ENCODE results near the gene HOXB8.

Gene HOXB8

DNA sequence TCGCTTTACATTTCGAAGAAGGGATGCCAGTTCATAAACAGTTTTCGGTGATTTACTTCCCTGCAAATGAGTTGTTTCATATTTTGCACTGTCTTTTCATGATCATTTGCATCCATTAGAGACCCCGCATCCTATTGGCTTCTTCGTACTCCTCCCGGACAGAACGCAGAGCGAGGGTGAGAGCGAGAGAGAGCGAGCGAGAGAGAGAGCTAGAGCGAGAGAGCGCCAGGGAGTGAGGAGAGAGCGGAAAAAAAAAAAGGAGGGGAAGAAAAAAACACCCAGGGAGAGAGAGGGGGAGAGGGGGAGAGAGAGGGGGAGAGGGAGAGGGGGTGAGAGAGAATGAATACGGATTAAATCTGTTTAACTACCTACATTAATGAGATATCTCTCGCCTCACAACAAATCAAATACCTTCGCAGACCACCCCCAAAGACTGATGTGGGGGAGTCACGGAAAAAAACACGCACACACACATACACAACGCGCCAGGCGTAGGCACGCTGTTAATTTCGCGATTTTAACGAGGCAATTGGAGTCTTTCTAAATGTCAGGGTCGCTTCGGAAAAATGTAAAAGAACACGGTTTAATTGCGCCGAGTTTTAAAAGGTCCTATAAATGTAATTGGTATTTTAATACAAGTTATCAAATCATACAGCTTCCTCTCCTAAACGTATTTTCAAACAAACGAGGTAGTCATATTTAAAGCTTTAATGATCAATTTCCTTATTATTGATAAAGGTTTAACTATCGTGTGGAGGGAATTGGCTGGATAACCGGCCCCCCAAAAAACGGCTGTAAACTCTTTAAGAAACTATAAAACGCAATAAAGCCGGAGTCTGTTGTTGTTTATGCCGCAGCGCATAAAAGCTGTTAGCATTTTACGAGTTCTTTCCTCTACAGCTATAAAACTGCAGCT is at the start of gene HOXB8:
TSS of gene HOXB8 (minus strand) at position 246 of the 916 bp plus-strand sequence. CDS start 588 bp downstream, outside the sequence.
- no peaks in the 10 kb centered on the region for H3K36me3 ChIP-seq
- no peak within 1 kb of the TSS for H3K27ac ChIP-seq
- H4K20me1 ChIP-seq, result peaks cover 96% of the 10 kb centered on the region
- H3K4me1 ChIP-seq, result no peaks in the 10 kb centered on the region
- H3K4me3 ChIP-seq, result no peak within 1 kb of the TSS
- peaks cover 100% of the 10 kb centered on the region for H3K27me3 ChIP-seq
- H3K9me3 ChIP-seq, result peaks cover 6% of the 10 kb centered on the region; the same call in 1 of the 2 replicates
- no peak within 1 kb of the TSS for H3K4me2 ChIP-seq
- no peak for TF ChIP-seq Cebpa-rat (IDR thresholded peaks at IDR 0.05)
- no peak within 1 kb of the TSS for H3K9ac ChIP-seq

DNA sequence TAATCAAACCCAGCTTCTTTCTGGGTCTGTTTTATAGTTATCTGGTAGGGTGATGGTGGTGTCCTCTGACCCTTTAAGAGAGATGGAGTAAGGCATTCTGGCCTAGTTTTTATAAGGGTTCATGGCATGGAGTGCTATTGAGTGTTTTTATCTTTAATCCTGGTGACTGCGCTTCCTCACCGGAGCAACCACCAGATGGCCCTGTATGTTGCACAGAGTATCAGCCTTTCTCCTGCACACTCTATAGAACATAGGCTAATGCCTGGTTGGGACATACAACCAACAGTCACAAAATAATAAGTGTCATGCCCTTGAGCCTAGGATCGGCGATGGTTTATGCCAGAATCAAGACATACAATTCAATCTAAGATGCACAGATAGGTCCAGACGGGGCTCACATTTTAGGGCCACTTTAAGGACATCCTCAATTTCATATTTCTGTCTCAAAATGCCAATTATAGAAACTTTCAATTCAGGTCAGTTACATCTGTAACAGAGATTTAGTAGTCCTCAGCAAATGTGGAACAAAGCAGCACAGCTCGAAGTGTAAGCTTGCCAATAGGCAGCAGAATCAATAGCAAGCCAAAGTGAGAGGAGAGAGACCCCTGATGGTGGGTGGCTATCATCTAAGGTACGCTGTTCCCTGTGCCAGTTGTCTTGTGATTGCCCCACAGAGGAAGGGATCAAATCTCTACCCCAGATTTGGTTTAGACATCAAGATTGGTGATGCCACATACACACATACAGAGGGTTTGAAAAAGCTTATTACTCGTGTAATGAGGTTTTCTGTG is 48.2 kb upstream of the HOXB8 start:
- TF ChIP-seq Cebpa-rat (IDR thresholded peaks at IDR 0.05), result no peak
- H3K4me2 ChIP-seq, result no peak overlapping the region
- H3K9me3 ChIP-seq, result no peaks in the 10 kb centered on the region
- no peaks in the 10 kb centered on the region for H3K36me3 ChIP-seq
- no peaks in the 10 kb centered on the region for H3K4me1 ChIP-seq
- no peak overlapping the region for H3K4me3 ChIP-seq
- no peak overlapping the region for H3K9ac ChIP-seq
- no peaks in the 10 kb centered on the region for H4K20me1 ChIP-seq
- H3K27me3 ChIP-seq, result no peaks in the 10 kb centered on the region
- no peak overlapping the region for H3K27ac ChIP-seq

DNA sequence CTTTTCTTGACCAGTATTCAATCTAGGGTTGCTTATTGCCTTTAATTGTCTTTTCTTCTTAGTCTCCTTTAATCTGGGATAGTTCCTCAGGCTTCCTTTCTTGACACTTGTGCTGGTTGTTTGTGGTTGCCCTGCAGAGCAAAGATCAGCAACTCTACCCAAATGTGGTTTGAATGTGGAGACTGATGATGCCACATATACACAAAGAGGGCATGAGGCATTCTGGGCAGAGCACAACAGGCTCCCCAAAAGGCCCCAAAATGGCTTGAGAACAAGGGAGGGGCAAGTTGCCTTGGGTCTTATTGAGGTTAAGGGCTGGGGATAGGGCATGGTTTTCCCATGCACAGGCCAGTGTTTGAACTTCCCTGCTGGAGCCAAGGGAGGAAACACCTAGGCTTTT is 40.8 kb upstream of the HOXB8 start:
- no peak for TF ChIP-seq Cebpa-rat (IDR thresholded peaks at IDR 0.05)
- Histone ChIP-seq H3K4me2 (no peak overlapping the region), H3K27me3 (peaks cover 6% of the 10 kb centered on the region; the same call in 1 of the 2 replicates), H3K4me1 (no peaks in the 10 kb centered on the region), H3K9me3 (no peaks in the 10 kb centered on the region), H3K9ac (no peak overlapping the region), H3K36me3 (no peaks in the 10 kb centered on the region), H3K4me3 (no peak overlapping the region), H4K20me1 (no peaks in the 10 kb centered on the region; the same call in 1 of the 2 replicates), H3K27ac (no peak overlapping the region)

DNA sequence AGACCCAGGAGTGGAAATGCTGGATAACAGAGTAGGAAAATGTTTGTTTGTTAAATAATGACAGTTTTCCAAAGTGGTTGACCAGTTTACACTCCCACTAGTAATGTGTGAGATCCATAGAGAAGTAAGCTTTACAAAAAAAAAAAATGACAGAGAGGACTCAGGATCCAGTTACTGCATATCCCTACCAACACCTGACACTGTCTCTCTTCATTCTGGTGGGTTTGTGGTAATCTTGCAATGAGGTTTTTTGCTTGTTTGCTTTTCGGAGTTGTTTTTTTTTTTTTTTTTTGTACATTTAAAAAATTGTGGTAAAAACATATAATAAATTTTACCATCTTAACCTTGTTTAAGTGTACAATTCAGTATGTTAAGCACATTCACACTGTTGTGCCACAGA is 34.6 kb upstream of the HOXB8 start:
- Histone ChIP-seq H3K4me3 (no peak overlapping the region), H3K9me3 (no peaks in the 10 kb centered on the region), H4K20me1 (peaks cover 34% of the 10 kb centered on the region), H3K27me3 (peaks cover 58% of the 10 kb centered on the region), H3K27ac (no peak overlapping the region), H3K4me1 (peaks cover 13% of the 10 kb centered on the region), H3K9ac (no peak overlapping the region), H3K36me3 (no peaks in the 10 kb centered on the region), H3K4me2 (no peak overlapping the region)
- TF ChIP-seq Cebpa-rat (IDR thresholded peaks at IDR 0.05), result no peak

DNA sequence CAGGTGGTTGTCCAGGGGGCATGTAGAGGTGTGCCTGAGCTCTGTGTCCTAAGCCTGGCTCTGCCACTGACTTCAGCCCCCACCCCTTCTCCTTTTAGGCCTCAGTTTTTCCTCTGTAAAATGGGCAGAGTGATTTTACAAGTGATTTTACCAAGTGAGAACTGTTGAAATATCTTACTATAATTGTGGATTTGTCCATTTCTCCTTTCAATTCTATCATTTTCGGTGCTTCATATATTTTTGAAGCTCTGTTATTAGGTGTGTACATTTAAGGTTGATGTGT is 32.8 kb upstream of the HOXB8 start:
- Histone ChIP-seq H3K4me3 (no peak overlapping the region), H4K20me1 (peaks cover 50% of the 10 kb centered on the region), H3K27ac (no peak overlapping the region), H3K27me3 (peaks cover 76% of the 10 kb centered on the region), H3K4me1 (peaks cover 13% of the 10 kb centered on the region), H3K9me3 (no peaks in the 10 kb centered on the region), H3K9ac (no peak overlapping the region), H3K36me3 (no peaks in the 10 kb centered on the region), H3K4me2 (no peak overlapping the region)
- no peak for TF ChIP-seq Cebpa-rat (IDR thresholded peaks at IDR 0.05)

DNA sequence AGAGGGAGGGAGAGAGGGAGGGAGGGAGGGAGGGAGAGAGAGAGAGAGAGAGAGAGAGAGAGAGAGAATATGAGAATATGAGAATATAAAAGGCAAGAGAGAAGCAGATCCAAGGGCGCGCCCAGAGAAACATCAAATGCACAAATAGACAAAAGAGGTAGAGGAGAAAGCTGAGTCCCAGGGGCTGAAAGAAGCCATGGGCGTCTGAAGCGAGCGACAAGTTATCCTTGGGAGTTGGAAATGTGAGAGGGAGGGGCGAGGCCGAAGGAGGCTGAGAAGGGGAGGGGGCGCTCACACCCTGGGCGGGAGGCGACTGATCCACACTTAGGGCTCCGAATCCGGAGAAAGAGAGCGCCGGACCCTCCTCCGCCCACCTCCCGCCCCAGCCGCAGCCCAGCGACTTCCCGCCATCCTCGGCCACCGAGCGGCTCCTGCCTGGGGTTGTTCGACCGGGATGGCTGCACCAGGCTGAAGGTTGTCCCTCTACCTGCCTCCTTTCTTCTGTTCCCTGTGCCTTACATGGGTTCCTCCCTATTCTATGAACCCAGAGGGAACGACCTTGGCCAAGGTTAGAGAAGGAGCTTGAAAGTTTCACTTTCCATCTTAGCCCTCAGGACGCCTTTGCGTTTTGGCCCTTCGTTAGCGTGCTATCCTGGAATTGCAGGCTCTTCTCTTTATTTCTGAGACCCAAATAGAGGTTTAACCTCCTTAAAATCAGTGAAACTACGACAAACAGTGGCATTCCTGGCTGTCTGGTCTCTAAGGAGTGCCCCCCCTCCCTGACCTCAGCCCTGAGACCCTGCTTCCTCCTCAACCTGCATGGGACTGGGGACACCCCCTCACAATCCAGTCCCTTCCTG is 32.2 kb upstream of the HOXB8 start:
- Histone ChIP-seq H3K4me1 (peaks cover 13% of the 10 kb centered on the region), H3K4me3 (peak overlapping the region; percentile 40; the same call in 1 of the 2 replicates), H3K4me2 (peak overlapping the region; percentile 41), H4K20me1 (peaks cover 56% of the 10 kb centered on the region), H3K36me3 (no peaks in the 10 kb centered on the region), H3K27ac (no peak overlapping the region), H3K9ac (no peak overlapping the region), H3K27me3 (peaks cover 82% of the 10 kb centered on the region), H3K9me3 (0 out of 2 replicates have a peak, but pooled peaks cover 3% of the 10 kb centered on the region)
- TF ChIP-seq Cebpa-rat (IDR thresholded peaks at IDR 0.05), result no peak

DNA sequence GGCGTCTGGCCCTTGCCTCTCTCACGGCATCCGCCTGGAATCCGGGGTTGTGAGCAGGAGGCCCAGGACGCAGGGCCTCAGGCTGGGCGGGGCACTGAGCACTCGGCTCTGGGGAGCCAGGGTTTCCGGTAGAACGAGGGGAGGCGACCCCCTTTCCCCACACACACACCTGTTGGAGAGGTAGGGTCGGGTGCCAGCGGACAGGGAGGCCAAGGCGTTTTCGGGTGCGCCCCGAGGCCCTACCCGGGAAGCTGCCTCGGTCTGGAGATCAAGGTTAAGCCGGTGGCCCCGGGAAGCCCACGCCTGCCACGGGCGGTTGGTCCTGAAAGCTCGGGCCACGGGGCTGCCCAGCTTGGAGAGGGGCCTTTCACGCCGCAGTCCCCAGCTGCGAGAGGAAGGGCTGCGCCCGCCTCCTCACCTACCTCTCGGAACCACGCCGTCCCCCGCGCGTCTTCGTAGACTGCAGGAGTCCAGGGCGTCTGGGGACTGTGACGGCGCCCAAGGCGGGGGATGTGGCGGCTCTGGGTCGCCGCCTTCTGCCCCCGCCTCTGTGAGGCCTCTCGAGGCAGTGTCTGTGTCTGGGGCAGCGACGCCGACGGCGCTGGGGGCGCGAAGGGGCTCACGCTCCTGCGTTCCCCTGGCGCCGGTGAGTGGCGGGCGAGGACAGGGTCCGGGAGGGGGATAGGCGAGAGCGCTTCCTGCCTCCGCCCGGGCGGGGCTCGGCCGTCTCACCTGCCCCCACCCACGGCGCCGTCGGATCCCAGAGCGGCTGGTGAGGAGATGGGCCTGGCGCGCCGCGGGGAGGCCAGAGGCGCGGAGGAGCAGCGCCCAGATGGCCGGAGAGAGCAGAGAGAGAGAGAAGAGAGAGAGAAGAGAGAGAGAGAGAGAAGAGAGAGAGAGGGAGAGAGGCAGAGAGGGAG is 31.4 kb upstream of the HOXB8 start:
- Histone ChIP-seq H3K9ac (no peak overlapping the region), H3K4me1 (peaks cover 13% of the 10 kb centered on the region), H3K27ac (no peak overlapping the region), H3K36me3 (no peaks in the 10 kb centered on the region), H4K20me1 (peaks cover 65% of the 10 kb centered on the region), H3K4me2 (peak overlapping the region; percentile 4; the same call in 1 of the 2 replicates), H3K4me3 (peak overlapping the region; percentile 8), H3K27me3 (peaks cover 91% of the 10 kb centered on the region), H3K9me3 (0 out of 2 replicates have a peak, but pooled peaks cover 9% of the 10 kb centered on the region)
- no peak for TF ChIP-seq Cebpa-rat (IDR thresholded peaks at IDR 0.05)

DNA sequence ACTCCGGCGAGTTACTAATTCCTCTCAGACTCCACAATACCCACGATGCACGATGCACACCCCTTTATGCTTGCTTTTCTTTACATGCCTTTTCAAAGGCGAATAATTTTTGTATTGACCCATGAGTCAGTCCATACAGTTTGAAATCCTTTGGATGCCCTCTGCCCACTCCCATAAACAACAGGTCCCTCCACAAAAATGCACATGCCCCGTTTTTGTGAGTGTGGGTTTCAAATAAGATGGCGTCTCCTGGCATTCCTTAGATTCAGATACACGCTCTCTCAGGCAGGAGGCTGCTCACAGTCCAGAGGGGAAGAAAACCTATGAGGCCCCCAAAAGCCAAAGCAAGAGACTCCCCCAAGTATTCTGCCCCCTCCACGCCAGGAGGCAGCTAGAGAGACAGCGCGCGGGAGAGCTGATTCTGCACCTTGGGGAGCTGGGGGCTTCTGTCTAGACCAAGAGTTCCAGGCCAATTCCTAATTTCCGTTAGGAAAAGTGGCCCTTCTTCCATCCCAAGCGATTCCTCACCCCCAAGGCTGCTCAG is 30.6 kb upstream of the HOXB8 start:
- Histone ChIP-seq H3K9ac (no peak overlapping the region), H3K4me1 (peaks cover 13% of the 10 kb centered on the region), H3K4me3 (no peak overlapping the region), H3K27me3 (peaks cover 98% of the 10 kb centered on the region), H3K27ac (no peak overlapping the region), H3K9me3 (0 out of 2 replicates have a peak, but pooled peaks cover 9% of the 10 kb centered on the region), H3K36me3 (no peaks in the 10 kb centered on the region), H4K20me1 (peaks cover 72% of the 10 kb centered on the region), H3K4me2 (no peak overlapping the region)
- TF ChIP-seq Cebpa-rat (IDR thresholded peaks at IDR 0.05), result no peak

Measured in BLaER1 (cell line).